H9 (cell line): ENCODE measurements around the gene ITGB7. TPM values are rescaled to one million over a fixed set of nuclear protein-coding genes. Genes with fewer than 3 reads are reported as not detected.

Source experiments
- DNase-seq: peaks from one replicate; pipeline ENCODE4 v3.0.0-alpha.2; 2017
- H2AFZ ChIP-seq: one replicate; pipeline ENCODE4 v1.6.1; 2013; ENCODE audit warnings: mild to moderate bottlenecking, low read length, control low read depth, moderate library complexity
- H2AK5ac ChIP-seq: 2 replicates; pipeline ENCODE4 v1.6.1; 2013; ENCODE audit warnings: low read length, control low read depth, mixed read lengths; ENCODE audit not compliant: insufficient read length
- H2BK120ac ChIP-seq: one replicate; pipeline ENCODE4 v1.6.1; 2013; ENCODE audit warnings: low read depth, mild to moderate bottlenecking, low read length, control low read depth, inconsistent platforms; ENCODE audit not compliant: poor library complexity, severe bottlenecking
- H2BK12ac ChIP-seq: 2 replicates; pipeline ENCODE4 v1.6.1; 2013; ENCODE audit warnings: low read length, control low read depth, mixed read lengths, low read depth; ENCODE audit not compliant: insufficient read length
- H2BK15ac ChIP-seq: 2 replicates; pipeline ENCODE4 v1.6.1; 2013; ENCODE audit warnings: low read depth, low read length, control low read depth
- H2BK20ac ChIP-seq: one replicate; pipeline ENCODE4 v1.6.1; 2013; ENCODE audit warnings: low read depth, mild to moderate bottlenecking, low read length, control low read depth, inconsistent platforms; ENCODE audit not compliant: poor library complexity, severe bottlenecking
- H2BK5ac ChIP-seq: 2 replicates; pipeline ENCODE4 v1.6.1; 2013; ENCODE audit warnings: low read length, control low read depth, mixed read lengths; ENCODE audit not compliant: insufficient read length
- H3K14ac ChIP-seq: 2 replicates; pipeline ENCODE4 v1.6.1; 2013; ENCODE audit warnings: low read length, control low read depth; ENCODE audit not compliant: insufficient read depth
- H3K18ac ChIP-seq: 2 replicates; pipeline ENCODE4 v1.6.1; 2013; ENCODE audit warnings: low read depth, mild to moderate bottlenecking, mixed read lengths, low read length, control low read depth; ENCODE audit not compliant: insufficient read length
- H3K23ac ChIP-seq: 2 replicates; pipeline ENCODE4 v1.6.1; 2013; ENCODE audit warnings: low read length, control low read depth, mixed read lengths, low read depth; ENCODE audit not compliant: insufficient read length
- H3K23me2 ChIP-seq: 2 replicates; pipeline ENCODE4 v1.6.1; 2013; ENCODE audit warnings: low read depth, mild to moderate bottlenecking, mixed read lengths, low read length, control low read depth; ENCODE audit not compliant: insufficient read length, poor library complexity, severe bottlenecking
- H3K27ac ChIP-seq: 2 replicates; pipeline ENCODE4 v1.5.1; 2013; ENCODE audit warnings: low read length, control low read depth, mixed read lengths, low read depth; ENCODE audit not compliant: insufficient read length
- H3K27me3 ChIP-seq: 2 replicates; pipeline ENCODE4 v1.6.1; 2013; ENCODE audit warnings: low read length, control low read depth, inconsistent platforms; ENCODE audit not compliant: insufficient read depth
- H3K4ac ChIP-seq: 2 replicates; pipeline ENCODE4 v1.6.1; 2013; ENCODE audit warnings: low read depth, mild to moderate bottlenecking, control low read depth, inconsistent platforms, low read length, moderate library complexity
- H3K4me1 ChIP-seq: 2 replicates; pipeline ENCODE4 v1.6.1; 2013; ENCODE audit warnings: low read length, control low read depth, inconsistent platforms; ENCODE audit not compliant: insufficient read depth
- H3K4me2 ChIP-seq: 2 replicates; pipeline ENCODE4 v1.6.1; 2013; ENCODE audit warnings: low read length, control low read depth, mixed read lengths; ENCODE audit not compliant: insufficient read length, insufficient read depth
- H3K56ac ChIP-seq: 2 replicates; pipeline ENCODE4 v1.6.1; 2013; ENCODE audit warnings: low read depth, mild to moderate bottlenecking, mixed read lengths, low read length, control low read depth; ENCODE audit not compliant: insufficient read length
- H3K79me1 ChIP-seq: 2 replicates; pipeline ENCODE4 v1.6.1; 2013; ENCODE audit warnings: low read depth, mild to moderate bottlenecking, moderate library complexity, low read length, control low read depth, inconsistent platforms; ENCODE audit not compliant: insufficient read depth, poor library complexity, severe bottlenecking
- H3K79me2 ChIP-seq: 2 replicates; pipeline ENCODE4 v1.6.1; 2013; ENCODE audit warnings: low read length, control low read depth, inconsistent platforms; ENCODE audit not compliant: insufficient read depth
- H3K9ac ChIP-seq: 2 replicates; pipeline ENCODE4 v1.6.1; 2013; ENCODE audit warnings: low read length, control low read depth, mixed read lengths; ENCODE audit not compliant: insufficient read length; ENCODE audit errors: extremely low read depth
- H3K9me3 ChIP-seq: one replicate; pipeline ENCODE4 v1.6.1; 2013; ENCODE audit warnings: low read depth, low read length, inconsistent platforms; ENCODE audit not compliant: control insufficient read depth
- H3T11ph ChIP-seq: one replicate; pipeline ENCODE4 v1.6.1; 2013; ENCODE audit warnings: mild to moderate bottlenecking, low read length, control low read depth, inconsistent platforms
- H4K20me1 ChIP-seq: one replicate; pipeline ENCODE4 v1.6.1; 2013; ENCODE audit not compliant: control insufficient read depth, insufficient read length, insufficient read depth
- H4K5ac ChIP-seq: 2 replicates; pipeline ENCODE4 v1.6.1; 2013; ENCODE audit warnings: low read depth, mild to moderate bottlenecking, mixed read lengths, low read length, control low read depth; ENCODE audit not compliant: insufficient read length
- H4K8ac ChIP-seq: replicated peaks from 2 replicates; pipeline ENCODE4 v1.6.1; 2013; ENCODE audit warnings: low read length, control low read depth, mixed read lengths, low read depth; ENCODE audit not compliant: insufficient read length
- H4K91ac ChIP-seq: 2 replicates; pipeline ENCODE4 v1.6.1; 2013; ENCODE audit warnings: low read depth, mild to moderate bottlenecking, moderate library complexity, mixed read lengths, low read length, control low read depth; ENCODE audit not compliant: insufficient read length
- H3K27ac Mint-ChIP-seq, 3 experiments: 2 replicates in 2 of 3; 3 replicates in 1 of 3; pipeline ENCODE4 v1.8.0; 2020 to 2021; ENCODE audit warnings: mixed read lengths in 3 of 3, mild to moderate bottlenecking in 1 of 3, moderate library complexity in 1 of 3
- H3K27me3 Mint-ChIP-seq: 2 replicates; pipeline ENCODE4 v1.8.0; 2021; ENCODE audit warnings: low read depth, mild to moderate bottlenecking, moderate library complexity, mixed read lengths
- H3K36me3 Mint-ChIP-seq, 3 experiments: 2 replicates in 2 of 3; 3 replicates in 1 of 3; pipeline ENCODE4 v1.8.0; 2020 to 2021; ENCODE audit warnings: low read depth in 3 of 3, mixed read lengths in 3 of 3; ENCODE audit not compliant: insufficient read depth in 1 of 3
- H3K4me1 Mint-ChIP-seq, 2 experiments: 2 replicates each; pipeline ENCODE4 v1.8.0; 2020; ENCODE audit warnings: mixed read lengths in 2 of 2
- H3K4me3 Mint-ChIP-seq, 2 experiments: 2 replicates in 1 of 2; 3 replicates in 1 of 2; pipeline ENCODE4 v1.8.0; 2020 to 2021; ENCODE audit warnings: mild to moderate bottlenecking in 2 of 2, mixed read lengths in 2 of 2, moderate library complexity in 1 of 2
- H3K9me3 Mint-ChIP-seq, 2 experiments: 2 replicates in 1 of 2; 3 replicates in 1 of 2; pipeline ENCODE4 v1.8.0; 2020; ENCODE audit warnings: mild to moderate bottlenecking in 2 of 2, mixed read lengths in 2 of 2, moderate library complexity in 1 of 2
- WGBS: extraction: QIAGEN DNeasy Blood & Tissue Kit; methylation state at CpG from one replicate; pipeline ENCODE4 v1.1.7; 2013; ENCODE audit warnings: missing lambda C conversion rate, low lambda C conversion rate, mixed read lengths; ENCODE audit not compliant: insufficient read length; ENCODE audit errors: extremely low coverage; 5-methylcytosine and 5-hydroxymethylcytosine counted together
- total RNA-seq: library from RNA; stranded (reverse); gene quantifications from 2 replicates; pipeline ENCODE4 v1.2.1, GENCODE V29; 2021
- TF ChIP-seq, protein P1 (sequence below): fragments of 200-600 bp; sonication (generic); conservative IDR thresholded peaks from 3 replicates; pipeline ENCODE4 v1.8.0; 2021; ENCODE audit warnings: antibody characterized with exemption, mild to moderate bottlenecking

ITGB7 gene
- total RNA-seq, 1 experiment from 2014 or later: 0.39 TPM

DNA sequence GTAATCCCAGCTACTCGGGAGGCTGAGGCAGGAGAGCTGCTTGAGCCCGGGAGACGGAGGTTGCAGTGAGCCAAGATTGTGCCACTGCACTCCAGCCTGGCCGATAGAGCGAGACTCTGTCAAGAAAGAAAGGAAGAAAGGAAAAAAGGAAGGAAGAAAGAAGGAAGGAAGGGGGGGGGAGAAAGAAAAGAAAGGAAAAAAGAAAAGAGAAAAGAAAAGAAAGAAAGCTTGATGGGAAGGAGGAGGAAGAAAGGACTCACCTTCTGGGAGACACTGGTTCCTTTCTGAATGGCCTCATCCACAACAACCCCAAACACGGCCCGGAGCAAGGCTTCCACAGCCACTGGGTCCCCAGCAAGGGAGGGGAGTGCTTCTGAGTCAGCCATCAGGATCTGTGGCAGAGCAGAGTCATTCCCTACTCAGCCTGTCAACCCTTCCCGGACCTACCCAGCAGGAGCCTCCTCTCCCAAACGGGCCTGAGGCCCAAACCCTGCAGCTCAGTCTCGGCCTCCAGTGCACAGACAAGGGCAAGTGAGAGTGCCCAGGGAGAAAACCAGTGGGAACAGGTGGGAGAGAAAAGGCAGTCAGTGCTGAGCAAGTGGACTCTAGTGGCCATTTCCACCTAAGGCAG, 33.9 kb downstream of the ITGB7 start:
- Histone ChIP-seq H4K8ac (no peak overlapping the region), H2BK20ac (no peak overlapping the region), H3K27me3 (peaks cover 26% of the 10 kb centered on the region), H4K5ac (no peak overlapping the region), H2BK15ac (no peak overlapping the region), H2AK5ac (no peak overlapping the region), H3K23ac (no peak overlapping the region), H3K9ac (no peak overlapping the region), H3K79me2 (no peaks in the 10 kb centered on the region), H3K27ac (no peak overlapping the region), H2BK120ac (no peak overlapping the region), H3K4me1 (no peaks in the 10 kb centered on the region; the same call in 1 of the 2 replicates), H3K4ac (no peak overlapping the region), H3K14ac (no peak overlapping the region), H3K4me2 (no peak overlapping the region), H2AFZ (no peak overlapping the region), H3T11ph (no peak overlapping the region), H3K56ac (no peak overlapping the region), H4K91ac (no peak overlapping the region), H2BK12ac (no peak overlapping the region), H3K18ac (no peak overlapping the region), H2BK5ac (no peak overlapping the region), H3K79me1 (no peaks in the 10 kb centered on the region), H4K20me1 (no peaks in the 10 kb centered on the region), H3K23me2 (no peaks in the 10 kb centered on the region), H3K9me3 (no peaks in the 10 kb centered on the region)
- H3K36me3 Mint-ChIP-seq: peaks cover 0 to 6% (median 0%) of the 10 kb centered on the region in 3 experiments; a peak in 1 of 7 replicates
- TF ChIP-seq, protein P1, sequence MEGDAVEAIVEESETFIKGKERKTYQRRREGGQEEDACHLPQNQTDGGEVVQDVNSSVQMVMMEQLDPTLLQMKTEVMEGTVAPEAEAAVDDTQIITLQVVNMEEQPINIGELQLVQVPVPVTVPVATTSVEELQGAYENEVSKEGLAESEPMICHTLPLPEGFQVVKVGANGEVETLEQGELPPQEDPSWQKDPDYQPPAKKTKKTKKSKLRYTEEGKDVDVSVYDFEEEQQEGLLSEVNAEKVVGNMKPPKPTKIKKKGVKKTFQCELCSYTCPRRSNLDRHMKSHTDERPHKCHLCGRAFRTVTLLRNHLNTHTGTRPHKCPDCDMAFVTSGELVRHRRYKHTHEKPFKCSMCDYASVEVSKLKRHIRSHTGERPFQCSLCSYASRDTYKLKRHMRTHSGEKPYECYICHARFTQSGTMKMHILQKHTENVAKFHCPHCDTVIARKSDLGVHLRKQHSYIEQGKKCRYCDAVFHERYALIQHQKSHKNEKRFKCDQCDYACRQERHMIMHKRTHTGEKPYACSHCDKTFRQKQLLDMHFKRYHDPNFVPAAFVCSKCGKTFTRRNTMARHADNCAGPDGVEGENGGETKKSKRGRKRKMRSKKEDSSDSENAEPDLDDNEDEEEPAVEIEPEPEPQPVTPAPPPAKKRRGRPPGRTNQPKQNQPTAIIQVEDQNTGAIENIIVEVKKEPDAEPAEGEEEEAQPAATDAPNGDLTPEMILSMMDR: no peak
- H3K27ac Mint-ChIP-seq: no peak overlapping the region
- no CpG with 5 or more reads among the region's 10 CpGs for WGBS
- no peaks in the 10 kb centered on the region; a peak in 1 of 5 replicates for H3K9me3 Mint-ChIP-seq
- peaks cover 95% of the 10 kb centered on the region for H3K27me3 Mint-ChIP-seq
- no peak overlapping the region for H3K4me3 Mint-ChIP-seq
- H3K4me1 Mint-ChIP-seq: peaks cover 11 to 21% of the 10 kb centered on the region in 2 experiments
- no peak for DNase-seq
